ENCODE results near the gene DYDC1. TPM values are rescaled to one million over a fixed set of nuclear protein-coding genes. Genes with fewer than 3 reads are reported as not detected.
A peak's percentile ranks its signal among the peaks of the same experiment; 100 is the strongest.

Gene DYDC1
- total and polyA plus RNA-seq, 2 of the 13 experiments (the other 11 are each of a cell fraction or from before 2014, with no cell fraction given): not detected

DNA sequence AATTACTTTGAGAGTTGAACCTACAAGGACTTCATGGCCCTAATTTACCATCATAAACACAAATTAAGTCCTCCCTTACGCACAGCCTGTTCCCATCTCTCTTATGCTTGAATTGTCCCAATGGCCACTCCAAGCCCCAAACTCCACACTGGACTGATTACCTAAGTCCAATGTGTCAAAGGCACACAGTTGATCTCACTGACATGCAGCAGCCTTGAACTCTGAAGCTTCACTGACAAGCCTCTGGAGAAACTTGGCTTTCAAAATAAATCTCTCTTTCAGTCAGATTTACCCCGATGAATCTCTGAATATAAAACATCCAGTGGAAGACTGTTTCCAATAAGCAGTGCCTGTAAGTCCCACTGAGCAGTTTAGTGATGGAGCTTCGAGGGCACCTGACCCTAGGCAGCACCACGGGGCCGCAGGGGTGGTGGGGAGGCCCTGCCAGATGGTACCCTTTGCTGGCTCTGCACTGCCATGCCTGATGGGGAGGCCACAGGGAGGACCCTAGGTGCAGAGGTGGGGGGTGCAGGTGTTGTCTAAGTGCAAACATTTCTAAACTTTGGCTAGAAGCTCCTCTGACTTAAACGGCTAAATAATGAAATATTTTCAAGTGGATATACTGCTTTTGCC lies 63.8 kb downstream of the DYDC1 start (continued):
- TF ChIP-seq, protein P1, sequence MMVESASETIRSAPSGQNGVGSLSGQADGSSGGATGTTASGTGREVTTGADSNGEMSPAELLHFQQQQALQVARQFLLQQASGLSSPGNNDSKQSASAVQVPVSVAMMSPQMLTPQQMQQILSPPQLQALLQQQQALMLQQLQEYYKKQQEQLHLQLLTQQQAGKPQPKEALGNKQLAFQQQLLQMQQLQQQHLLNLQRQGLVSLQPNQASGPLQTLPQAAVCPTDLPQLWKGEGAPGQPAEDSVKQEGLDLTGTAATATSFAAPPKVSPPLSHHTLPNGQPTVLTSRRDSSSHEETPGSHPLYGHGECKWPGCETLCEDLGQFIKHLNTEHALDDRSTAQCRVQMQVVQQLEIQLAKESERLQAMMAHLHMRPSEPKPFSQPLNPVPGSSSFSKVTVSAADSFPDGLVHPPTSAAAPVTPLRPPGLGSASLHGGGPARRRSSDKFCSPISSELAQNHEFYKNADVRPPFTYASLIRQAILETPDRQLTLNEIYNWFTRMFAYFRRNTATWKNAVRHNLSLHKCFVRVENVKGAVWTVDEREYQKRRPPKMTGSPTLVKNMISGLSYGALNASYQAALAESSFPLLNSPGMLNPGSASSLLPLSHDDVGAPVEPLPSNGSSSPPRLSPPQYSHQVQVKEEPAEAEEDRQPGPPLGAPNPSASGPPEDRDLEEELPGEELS (CRISPR knock-in tag; IDR thresholded peaks at IDR 0.05): peak; percentile 56; the same call in 1 of the 2 replicates
- TF ChIP-seq ZNF430 (CRISPR knock-in tag; IDR thresholded peaks at IDR 0.05) (peak; percentile 50; the same call in 1 of the 2 replicates), SOX13 (IDR thresholded peaks at IDR 0.05) (no peak), SOX13 (CRISPR knock-in tag; conservative IDR thresholded peaks at IDR 0.05 in 1 of 2, IDR thresholded peaks at IDR 0.05 in 1 of 2) (peak in 1 of 2 experiments; percentile 68; a peak in 2 of 4 replicates), NAIF1 (CRISPR knock-in tag; IDR thresholded peaks at IDR 0.05; ENCODE audit: borderline replicate concordance) (no peak), NFKBIZ (CRISPR knock-in tag; IDR thresholded peaks at IDR 0.05) (no peak), ZBTB3 (CRISPR knock-in tag; IDR thresholded peaks at IDR 0.05; ENCODE audit: borderline replicate concordance, low read depth) (no peak), BCL6 (CRISPR knock-in tag; IDR thresholded peaks at IDR 0.05) (peak; percentile 37; the same call in 1 of the 2 replicates), ZNF101 (CRISPR knock-in tag; IDR thresholded peaks at IDR 0.05; ENCODE audit: borderline replicate concordance, low read depth) (no peak), SMYD3 (CRISPR knock-in tag; IDR thresholded peaks at IDR 0.05) (no peak), ZNF724P (CRISPR knock-in tag; IDR thresholded peaks at IDR 0.05; ENCODE audit: borderline replicate concordance) (no peak), ZNF792 (CRISPR knock-in tag; IDR thresholded peaks at IDR 0.05) (0 out of 2 replicates have a peak, but pooled peaks have one; percentile 39), ZNF350 (CRISPR knock-in tag; IDR thresholded peaks at IDR 0.05; ENCODE audit: borderline replicate concordance, low read depth) (peak; percentile 45; the same call in 1 of the 2 replicates), ESRRA (CRISPR knock-in tag; IDR thresholded peaks at IDR 0.05; ENCODE audit: low read depth) (0 out of 2 replicates have a peak, but pooled peaks have one; percentile 34), ZNF552 (CRISPR knock-in tag; IDR thresholded peaks at IDR 0.05; ENCODE audit: borderline replicate concordance) (no peak), ZNF75D (CRISPR knock-in tag; IDR thresholded peaks at IDR 0.05; ENCODE audit: borderline replicate concordance) (no peak), SOX6 (IDR thresholded peaks at IDR 0.05) (no peak), SOX6 (CRISPR knock-in tag; IDR thresholded peaks at IDR 0.05) (peak; percentile 63)
- TF ChIP-seq, protein P2, sequence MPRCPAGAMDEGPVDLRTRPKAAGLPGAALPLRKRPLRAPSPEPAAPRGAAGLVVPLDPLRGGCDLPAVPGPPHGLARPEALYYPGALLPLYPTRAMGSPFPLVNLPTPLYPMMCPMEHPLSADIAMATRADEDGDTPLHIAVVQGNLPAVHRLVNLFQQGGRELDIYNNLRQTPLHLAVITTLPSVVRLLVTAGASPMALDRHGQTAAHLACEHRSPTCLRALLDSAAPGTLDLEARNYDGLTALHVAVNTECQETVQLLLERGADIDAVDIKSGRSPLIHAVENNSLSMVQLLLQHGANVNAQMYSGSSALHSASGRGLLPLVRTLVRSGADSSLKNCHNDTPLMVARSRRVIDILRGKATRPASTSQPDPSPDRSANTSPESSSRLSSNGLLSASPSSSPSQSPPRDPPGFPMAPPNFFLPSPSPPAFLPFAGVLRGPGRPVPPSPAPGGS (CRISPR knock-in tag; IDR thresholded peaks at IDR 0.05): no peak
- TF ChIP-seq, protein P3, sequence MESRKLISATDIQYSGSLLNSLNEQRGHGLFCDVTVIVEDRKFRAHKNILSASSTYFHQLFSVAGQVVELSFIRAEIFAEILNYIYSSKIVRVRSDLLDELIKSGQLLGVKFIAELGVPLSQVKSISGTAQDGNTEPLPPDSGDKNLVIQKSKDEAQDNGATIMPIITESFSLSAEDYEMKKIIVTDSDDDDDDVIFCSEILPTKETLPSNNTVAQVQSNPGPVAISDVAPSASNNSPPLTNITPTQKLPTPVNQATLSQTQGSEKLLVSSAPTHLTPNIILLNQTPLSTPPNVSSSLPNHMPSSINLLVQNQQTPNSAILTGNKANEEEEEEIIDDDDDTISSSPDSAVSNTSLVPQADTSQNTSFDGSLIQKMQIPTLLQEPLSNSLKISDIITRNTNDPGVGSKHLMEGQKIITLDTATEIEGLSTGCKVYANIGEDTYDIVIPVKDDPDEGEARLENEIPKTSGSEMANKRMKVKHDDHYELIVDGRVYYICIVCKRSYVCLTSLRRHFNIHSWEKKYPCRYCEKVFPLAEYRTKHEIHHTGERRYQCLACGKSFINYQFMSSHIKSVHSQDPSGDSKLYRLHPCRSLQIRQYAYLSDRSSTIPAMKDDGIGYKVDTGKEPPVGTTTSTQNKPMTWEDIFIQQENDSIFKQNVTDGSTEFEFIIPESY (CRISPR knock-in tag; IDR thresholded peaks at IDR 0.05): no peak
- TF ChIP-seq, protein P4, sequence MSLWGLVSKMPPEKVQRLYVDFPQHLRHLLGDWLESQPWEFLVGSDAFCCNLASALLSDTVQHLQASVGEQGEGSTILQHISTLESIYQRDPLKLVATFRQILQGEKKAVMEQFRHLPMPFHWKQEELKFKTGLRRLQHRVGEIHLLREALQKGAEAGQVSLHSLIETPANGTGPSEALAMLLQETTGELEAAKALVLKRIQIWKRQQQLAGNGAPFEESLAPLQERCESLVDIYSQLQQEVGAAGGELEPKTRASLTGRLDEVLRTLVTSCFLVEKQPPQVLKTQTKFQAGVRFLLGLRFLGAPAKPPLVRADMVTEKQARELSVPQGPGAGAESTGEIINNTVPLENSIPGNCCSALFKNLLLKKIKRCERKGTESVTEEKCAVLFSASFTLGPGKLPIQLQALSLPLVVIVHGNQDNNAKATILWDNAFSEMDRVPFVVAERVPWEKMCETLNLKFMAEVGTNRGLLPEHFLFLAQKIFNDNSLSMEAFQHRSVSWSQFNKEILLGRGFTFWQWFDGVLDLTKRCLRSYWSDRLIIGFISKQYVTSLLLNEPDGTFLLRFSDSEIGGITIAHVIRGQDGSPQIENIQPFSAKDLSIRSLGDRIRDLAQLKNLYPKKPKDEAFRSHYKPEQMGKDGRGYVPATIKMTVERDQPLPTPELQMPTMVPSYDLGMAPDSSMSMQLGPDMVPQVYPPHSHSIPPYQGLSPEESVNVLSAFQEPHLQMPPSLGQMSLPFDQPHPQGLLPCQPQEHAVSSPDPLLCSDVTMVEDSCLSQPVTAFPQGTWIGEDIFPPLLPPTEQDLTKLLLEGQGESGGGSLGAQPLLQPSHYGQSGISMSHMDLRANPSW (CRISPR knock-in tag; IDR thresholded peaks at IDR 0.05; ENCODE audit: borderline replicate concordance): 0 out of 2 replicates have a peak, but pooled peaks have one; percentile 35

Data from HepG2 (cell line).